Mucosa of rectum (tissue), 2 donors: ENCODE measurements around the gene KRT14.
"Not testable (repeated sequence)": the region's sequence is repeated elsewhere in the genome, so short reads cannot be mapped to it uniquely, and the experiment has no call there.

Experiments
- H3K27ac ChIP-seq, 2 donors: one replicate each; pipeline ENCODE4 v1.7.0; 2013; ENCODE audit warnings: inconsistent platforms in 2 of 2, low read depth in 2 of 2, low read length in 2 of 2
- H3K27me3 ChIP-seq, 2 donors: one replicate each; pipeline ENCODE4 v1.7.0; 2013; ENCODE audit warnings: low read length in 2 of 2; ENCODE audit not compliant: control insufficient read depth in 2 of 2, insufficient read depth in 2 of 2
- H3K36me3 ChIP-seq, 2 donors: one replicate each; pipeline ENCODE4 v1.7.0; 2013; ENCODE audit warnings: low read length in 2 of 2; ENCODE audit not compliant: control insufficient read depth in 2 of 2, insufficient read depth in 2 of 2
- H3K4me1 ChIP-seq, 2 donors: one replicate each; pipeline ENCODE4 v1.7.0; 2013; ENCODE audit warnings: low read length in 2 of 2, mild to moderate bottlenecking in 1 of 2; ENCODE audit not compliant: control insufficient read depth in 2 of 2, insufficient read depth in 2 of 2
- H3K4me3 ChIP-seq, 2 donors: one replicate each; pipeline ENCODE4 v1.7.0; 2013; ENCODE audit warnings: low read length in 2 of 2
- H3K9ac ChIP-seq, 2 donors: one replicate each; pipeline ENCODE4 v1.7.0; 2013; ENCODE audit warnings: low read length in 2 of 2, low read depth in 1 of 2, mild to moderate bottlenecking in 1 of 2
- H3K9me3 ChIP-seq, 2 donors: one replicate each; pipeline ENCODE4 v1.7.0; 2013; ENCODE audit warnings: low read length in 2 of 2; ENCODE audit not compliant: control insufficient read depth in 2 of 2
- donor health status: healthy.
- donor health status: Normal muscosa, but diverticular disease.

Gene KRT14

GRCh38 chr17:41599680-41600079 lies 13.0 kb upstream of the KRT14 start:
- Histone ChIP-seq H3K36me3 (no peaks in the 10 kb centered on the region), H3K9ac (no peak overlapping the region), H3K27ac (no peak overlapping the region)

GRCh38 chr17:41595585-41595984 lies 8.9 kb upstream of the KRT14 start:
- Histone ChIP-seq H3K4me1 (no peaks in the 10 kb centered on the region), H3K9me3 (no peaks in the 10 kb centered on the region), H3K27ac (no peak overlapping the region), H3K36me3 (no peaks in the 10 kb centered on the region), H3K4me3 (no peak overlapping the region), H3K27me3 (peaks cover 6 to 8% of the 10 kb centered on the region in 2 donors), H3K9ac (no peak overlapping the region)

More at GRCh38 chr17:41599680-41600079, 13.0 kb upstream of the KRT14 start:
- Histone ChIP-seq H3K4me1 (no peaks in the 10 kb centered on the region), H3K27me3 (peaks cover 2 to 10% of the 10 kb centered on the region in 2 donors), H3K4me3 (no peak overlapping the region), H3K9me3 (no peaks in the 10 kb centered on the region)

- H3K9ac ChIP-seq, result no peak overlapping the region
- H3K4me1 ChIP-seq, result no peaks in the 10 kb centered on the region
- peaks cover 4 to 8% of the 10 kb centered on the region in 2 donors for H3K27me3 ChIP-seq
- no peak overlapping the region for H3K4me3 ChIP-seq
- no peaks in the 10 kb centered on the region for H3K9me3 ChIP-seq
- H3K27ac ChIP-seq, result no peak overlapping the region
- no peaks in the 10 kb centered on the region for H3K36me3 ChIP-seq
These were observed 7.7 kb upstream of the KRT14 start for GRCh38 chr17:41594363-41594915.

- Histone ChIP-seq H3K27me3 (peaks cover 4 to 8% of the 10 kb centered on the region in 2 donors), H3K9me3 (no peaks in the 10 kb centered on the region), H3K27ac (no peak overlapping the region), H3K9ac (no peak overlapping the region), H3K4me1 (no peaks in the 10 kb centered on the region), H3K36me3 (no peaks in the 10 kb centered on the region), H3K4me3 (no peak overlapping the region)
These were observed 6.7 kb upstream of the KRT14 start for GRCh38 chr17:41593306-41593981.

- Histone ChIP-seq H3K27ac (no peak overlapping the region), H3K9me3 (no peaks in the 10 kb centered on the region), H3K36me3 (no peaks in the 10 kb centered on the region), H3K4me1 (no peaks in the 10 kb centered on the region), H3K27me3 (peaks cover 4 to 8% of the 10 kb centered on the region in 2 donors), H3K9ac (no peak overlapping the region), H3K4me3 (no peak overlapping the region)
These were observed 6.1 kb upstream of the KRT14 start for GRCh38 chr17:41592601-41593305.

GRCh38 chr17:41589301-41589700 lies 2.6 kb upstream of the KRT14 start:
- no peak overlapping the region for H3K9ac ChIP-seq
- no peak overlapping the region for H3K27ac ChIP-seq
- no peak overlapping the region for H3K4me3 ChIP-seq
- no peaks in the 10 kb centered on the region for H3K36me3 ChIP-seq
- no peaks in the 10 kb centered on the region for H3K9me3 ChIP-seq
- H3K4me1 ChIP-seq, result no peaks in the 10 kb centered on the region
- peaks cover 2 to 3% of the 10 kb centered on the region in 2 donors for H3K27me3 ChIP-seq

GRCh38 chr17:41588126-41588810 lies 1.6 kb upstream of the KRT14 start:
- H3K27me3 ChIP-seq, result no peaks in the 10 kb centered on the region
- peaks cover 3 to 5% of the 10 kb centered on the region in 2 donors for H3K4me1 ChIP-seq

GRCh38 chr17:41585301-41586056 lies 1.2 kb downstream of the KRT14 start:
- H3K4me3 ChIP-seq, result no peak overlapping the region
- no peak overlapping the region for H3K9ac ChIP-seq
- peaks cover 3 to 5% of the 10 kb centered on the region in 2 donors for H3K4me1 ChIP-seq
- no peaks in the 10 kb centered on the region for H3K27me3 ChIP-seq
- H3K9me3 ChIP-seq, result no peaks in the 10 kb centered on the region
- H3K36me3 ChIP-seq, result no peaks in the 10 kb centered on the region
- no peak overlapping the region for H3K27ac ChIP-seq

More at GRCh38 chr17:41588126-41588810, 1.6 kb upstream of the KRT14 start:
- no peaks in the 10 kb centered on the region for H3K9me3 ChIP-seq
- H3K27ac ChIP-seq, result no peak overlapping the region
- no peak overlapping the region for H3K9ac ChIP-seq
- no peaks in the 10 kb centered on the region for H3K36me3 ChIP-seq
- no peak overlapping the region for H3K4me3 ChIP-seq

- not testable (repeated sequence) for H3K4me3 ChIP-seq, H3K36me3 ChIP-seq, H3K9me3 ChIP-seq, H3K9ac ChIP-seq, H3K27me3 ChIP-seq, H3K27ac ChIP-seq, H3K4me1 ChIP-seq
These were observed 2.3 kb downstream of the KRT14 start for GRCh38 chr17:41584331-41584927.
